GM23338 (cell line): ENCODE data around the gene FGF10. TPM values are rescaled to one million over a fixed set of nuclear protein-coding genes. Genes with fewer than 3 reads are reported as not detected.

ENCODE experiments used
- ATAC-seq: fragments of 200-7000 bp; cut with Tn5 transposase; 3 replicates; pipeline ENCODE4 v1.9.1; 2020
- DNase-seq: peaks from one replicate; pipeline ENCODE4 v3.0.0-alpha.2; 2015; ENCODE audit warnings: low spot score
- H2AFZ ChIP-seq: fragments of 200-600 bp; sonication (generic); 2 replicates; pipeline ENCODE4 v1.8.0; 2016; ENCODE audit warnings: antibody characterized with exemption, mild to moderate bottlenecking, moderate library complexity
- H3F3A ChIP-seq: fragments of 200-600 bp; sonication (generic); replicated peaks from 2 replicates; pipeline ENCODE4 v1.8.0; 2017; ENCODE audit warnings: antibody characterized with exemption, mixed run types, low read depth
- H3K27ac ChIP-seq: fragments of 200-600 bp; sonication (generic); 2 replicates; pipeline ENCODE4 v1.6.1; 2016; ENCODE audit warnings: low read depth
- H3K27me3 ChIP-seq: fragments of 200-600 bp; sonication (generic); 2 replicates; pipeline ENCODE4 v1.8.0; 2016; ENCODE audit warnings: mild to moderate bottlenecking, mixed run types, moderate library complexity; ENCODE audit not compliant: insufficient read depth
- H3K36me3 ChIP-seq: fragments of 200-600 bp; sonication (generic); 2 replicates; pipeline ENCODE4 v1.8.0; 2016; ENCODE audit warnings: mild to moderate bottlenecking; ENCODE audit not compliant: insufficient read depth
- H3K4me1 ChIP-seq: fragments of 200-600 bp; sonication (generic); 2 replicates; pipeline ENCODE4 v1.8.0; 2016; ENCODE audit warnings: mild to moderate bottlenecking, moderate library complexity; ENCODE audit not compliant: insufficient read depth
- H3K4me2 ChIP-seq: fragments of 200-600 bp; sonication (generic); 2 replicates; pipeline ENCODE4 v1.7.1; 2017; ENCODE audit warnings: mixed run types
- H3K4me3 ChIP-seq: fragments of 200-600 bp; sonication (generic); 2 replicates; pipeline ENCODE4 v1.6.1; 2016; ENCODE audit warnings: mixed run types
- H3K79me2 ChIP-seq: fragments of 200-600 bp; sonication (generic); replicated peaks from 2 replicates; pipeline ENCODE4 v1.8.0; 2017; ENCODE audit warnings: mild to moderate bottlenecking; ENCODE audit not compliant: insufficient read depth
- H3K9me2 ChIP-seq: fragments of 200-600 bp; sonication (generic); 2 replicates; pipeline ENCODE4 v1.8.0; 2017; ENCODE audit not compliant: insufficient read depth
- H4K20me1 ChIP-seq: fragments of 200-600 bp; sonication (generic); replicated peaks from 2 replicates; pipeline ENCODE4 v1.8.0; 2017; ENCODE audit warnings: mild to moderate bottlenecking; ENCODE audit not compliant: insufficient read depth
- H3K27ac Mint-ChIP-seq: 2 replicates; pipeline ENCODE4 v1.8.0; 2020; ENCODE audit warnings: inconsistent platforms, mild to moderate bottlenecking, moderate library complexity, mixed read lengths
- H3K27me3 Mint-ChIP-seq: 3 replicates; pipeline ENCODE4 v1.8.0; 2022; ENCODE audit warnings: low read depth, mild to moderate bottlenecking, moderate library complexity, mixed read lengths, inconsistent platforms; ENCODE audit not compliant: insufficient read depth, poor library complexity
- H3K36me3 Mint-ChIP-seq: 3 replicates; pipeline ENCODE4 v1.8.0; 2021; ENCODE audit warnings: low read depth, mild to moderate bottlenecking, inconsistent platforms, moderate library complexity, mixed read lengths
- H3K4me1 Mint-ChIP-seq: 3 replicates; pipeline ENCODE4 v1.8.0; 2020; ENCODE audit warnings: mild to moderate bottlenecking, inconsistent platforms, mixed read lengths
- H3K4me3 Mint-ChIP-seq: 3 replicates; pipeline ENCODE4 v1.8.0; 2021; ENCODE audit warnings: moderate library complexity, mild to moderate bottlenecking, inconsistent platforms, mixed read lengths
- H3K9me3 Mint-ChIP-seq: 3 replicates; pipeline ENCODE4 v1.8.0; 2020; ENCODE audit warnings: moderate library complexity, mild to moderate bottlenecking, inconsistent platforms, mixed read lengths
- CREB1 ChIP-seq: fragments of 250-450 bp; sonication (Bioruptor Pico); IDR thresholded peaks from 2 replicates; pipeline ENCODE4 v1.5.0; 2020; ENCODE audit warnings: low read depth, mild to moderate bottlenecking, moderate library complexity
- CTCF ChIP-seq, 2 experiments: fragments of 200-600 bp in 1 of 2; sonication (generic) in 1 of 2; conservative IDR thresholded peaks; 2 replicates each; pipeline versions ENCODE4 v1.5.1 to v1.6.1; 2016 to 2017; ENCODE audit warnings: antibody characterized with exemption in 2 of 2, low read depth in 2 of 2, mild to moderate bottlenecking in 2 of 2, moderate library complexity in 1 of 2
- EZH2 ChIP-seq: fragments of 200-600 bp; sonication (generic); IDR thresholded peaks from one replicate; pipeline ENCODE4 v1.8.0; 2017; ENCODE audit warnings: antibody characterized with exemption, mild to moderate bottlenecking, low read depth; ENCODE audit not compliant: unreplicated experiment
- EZH2phosphoT487 ChIP-seq: fragments of 200-600 bp; sonication (generic); IDR thresholded peaks from one replicate; pipeline ENCODE4 v1.8.1; 2018; ENCODE audit warnings: antibody characterized with exemption; ENCODE audit not compliant: unreplicated experiment
- JUNB ChIP-seq: IDR thresholded peaks from one replicate; pipeline ENCODE4 v1.6.1; 2016; ENCODE audit warnings: antibody characterized with exemption; ENCODE audit not compliant: unreplicated experiment
- NANOG ChIP-seq: IDR thresholded peaks from 2 replicates; pipeline ENCODE4 v1.6.1; 2016; ENCODE audit warnings: antibody characterized with exemption, borderline replicate concordance
- POLR2AphosphoS5 ChIP-seq: IDR thresholded peaks from 2 replicates; pipeline ENCODE4 v1.6.1; 2016; ENCODE audit warnings: antibody characterized with exemption, low read depth
- STAT1 ChIP-seq: IDR thresholded peaks from one replicate; pipeline ENCODE4 v1.6.1; 2016; ENCODE audit warnings: antibody characterized with exemption; ENCODE audit not compliant: unreplicated experiment
- ZNF114 ChIP-seq: fragments of 250-450 bp; sonication (Bioruptor Pico); IDR thresholded peaks from 2 replicates; pipeline ENCODE4 v1.5.0; 2020; ENCODE audit warnings: mild to moderate bottlenecking, moderate library complexity
- ZNF331 ChIP-seq: fragments of 250-450 bp; sonication (Bioruptor Pico); IDR thresholded peaks from 2 replicates; pipeline ENCODE4 v1.5.0; 2020; ENCODE audit warnings: low read depth, mild to moderate bottlenecking, moderate library complexity
- polyA plus RNA-seq: library from polyadenylated mRNA; unstranded; fragments of >200 nt; fragmentation: Nextera tagmentation; extraction: Ambion mirVana; gene quantifications from 2 replicates; pipeline ENCODE4 v1.2.1, GENCODE V29; 2016
- total RNA-seq: library from RNA; depleted of rRNA; stranded (reverse); fragments of >200 nt; shearing (Covaris generic); gene quantifications from 2 replicates; pipeline ENCODE4 v1.2.3, GENCODE V29; 2014
- TF ChIP-seq, protein P1 (sequence below): IDR thresholded peaks from 2 replicates; pipeline ENCODE4 v1.6.1; 2016; ENCODE audit warnings: antibody characterized with exemption
- TF ChIP-seq, protein P2 (sequence below): fragments of 250-450 bp; sonication (Bioruptor Pico); IDR thresholded peaks from 2 replicates; pipeline ENCODE4 v1.5.0; 2020; ENCODE audit warnings: mild to moderate bottlenecking, moderate library complexity
- TF ChIP-seq, protein P3 (sequence below): IDR thresholded peaks from one replicate; pipeline ENCODE4 v1.6.1; 2018; ENCODE audit warnings: antibody characterized with exemption; ENCODE audit not compliant: unreplicated experiment

Gene FGF10
- total and polyA plus RNA-seq, 2 experiments from 2014 or later: 0.24 to 0.50 TPM

DNA sequence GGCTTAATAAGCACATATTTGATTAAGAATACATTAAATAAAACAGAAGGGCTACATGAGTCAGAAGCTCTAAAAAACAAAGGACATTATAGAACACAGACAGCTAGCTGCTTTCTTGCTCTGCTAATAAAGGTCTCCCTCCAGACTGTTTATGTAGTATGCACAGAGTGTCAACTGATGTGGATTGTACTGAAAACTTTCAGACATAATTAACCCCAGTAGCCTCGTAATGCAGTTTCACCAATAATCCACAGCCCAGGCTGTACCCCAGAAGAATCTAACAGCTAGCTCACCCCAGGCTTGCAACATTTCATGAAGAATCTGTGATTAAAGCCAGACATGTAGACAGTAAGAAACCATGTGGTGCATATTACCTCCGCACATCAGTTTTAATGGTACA, 30.8 kb downstream of the FGF10 start:
- H3K4me1 ChIP-seq: no peaks in the 10 kb centered on the region
- TF ChIP-seq EZH2phosphoT487: no peak
- TF ChIP-seq POLR2AphosphoS5: no peak
- no peak for TF ChIP-seq ZNF331 (CRISPR knock-in tag)
- TF ChIP-seq ZNF114: no peak
- TF ChIP-seq JUNB: no peak
- no peak for TF ChIP-seq CTCF (conservative IDR thresholded peaks at IDR 0.05; ENCODE audit: low read depth in 2 of 2)
- no peak for TF ChIP-seq CREB1 (CRISPR knock-in tag)
- no peak for TF ChIP-seq NANOG
- TF ChIP-seq, protein P1, sequence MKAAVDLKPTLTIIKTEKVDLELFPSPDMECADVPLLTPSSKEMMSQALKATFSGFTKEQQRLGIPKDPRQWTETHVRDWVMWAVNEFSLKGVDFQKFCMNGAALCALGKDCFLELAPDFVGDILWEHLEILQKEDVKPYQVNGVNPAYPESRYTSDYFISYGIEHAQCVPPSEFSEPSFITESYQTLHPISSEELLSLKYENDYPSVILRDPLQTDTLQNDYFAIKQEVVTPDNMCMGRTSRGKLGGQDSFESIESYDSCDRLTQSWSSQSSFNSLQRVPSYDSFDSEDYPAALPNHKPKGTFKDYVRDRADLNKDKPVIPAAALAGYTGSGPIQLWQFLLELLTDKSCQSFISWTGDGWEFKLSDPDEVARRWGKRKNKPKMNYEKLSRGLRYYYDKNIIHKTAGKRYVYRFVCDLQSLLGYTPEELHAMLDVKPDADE: no peak
- TF ChIP-seq STAT1: no peak
- TF ChIP-seq, protein P2, sequence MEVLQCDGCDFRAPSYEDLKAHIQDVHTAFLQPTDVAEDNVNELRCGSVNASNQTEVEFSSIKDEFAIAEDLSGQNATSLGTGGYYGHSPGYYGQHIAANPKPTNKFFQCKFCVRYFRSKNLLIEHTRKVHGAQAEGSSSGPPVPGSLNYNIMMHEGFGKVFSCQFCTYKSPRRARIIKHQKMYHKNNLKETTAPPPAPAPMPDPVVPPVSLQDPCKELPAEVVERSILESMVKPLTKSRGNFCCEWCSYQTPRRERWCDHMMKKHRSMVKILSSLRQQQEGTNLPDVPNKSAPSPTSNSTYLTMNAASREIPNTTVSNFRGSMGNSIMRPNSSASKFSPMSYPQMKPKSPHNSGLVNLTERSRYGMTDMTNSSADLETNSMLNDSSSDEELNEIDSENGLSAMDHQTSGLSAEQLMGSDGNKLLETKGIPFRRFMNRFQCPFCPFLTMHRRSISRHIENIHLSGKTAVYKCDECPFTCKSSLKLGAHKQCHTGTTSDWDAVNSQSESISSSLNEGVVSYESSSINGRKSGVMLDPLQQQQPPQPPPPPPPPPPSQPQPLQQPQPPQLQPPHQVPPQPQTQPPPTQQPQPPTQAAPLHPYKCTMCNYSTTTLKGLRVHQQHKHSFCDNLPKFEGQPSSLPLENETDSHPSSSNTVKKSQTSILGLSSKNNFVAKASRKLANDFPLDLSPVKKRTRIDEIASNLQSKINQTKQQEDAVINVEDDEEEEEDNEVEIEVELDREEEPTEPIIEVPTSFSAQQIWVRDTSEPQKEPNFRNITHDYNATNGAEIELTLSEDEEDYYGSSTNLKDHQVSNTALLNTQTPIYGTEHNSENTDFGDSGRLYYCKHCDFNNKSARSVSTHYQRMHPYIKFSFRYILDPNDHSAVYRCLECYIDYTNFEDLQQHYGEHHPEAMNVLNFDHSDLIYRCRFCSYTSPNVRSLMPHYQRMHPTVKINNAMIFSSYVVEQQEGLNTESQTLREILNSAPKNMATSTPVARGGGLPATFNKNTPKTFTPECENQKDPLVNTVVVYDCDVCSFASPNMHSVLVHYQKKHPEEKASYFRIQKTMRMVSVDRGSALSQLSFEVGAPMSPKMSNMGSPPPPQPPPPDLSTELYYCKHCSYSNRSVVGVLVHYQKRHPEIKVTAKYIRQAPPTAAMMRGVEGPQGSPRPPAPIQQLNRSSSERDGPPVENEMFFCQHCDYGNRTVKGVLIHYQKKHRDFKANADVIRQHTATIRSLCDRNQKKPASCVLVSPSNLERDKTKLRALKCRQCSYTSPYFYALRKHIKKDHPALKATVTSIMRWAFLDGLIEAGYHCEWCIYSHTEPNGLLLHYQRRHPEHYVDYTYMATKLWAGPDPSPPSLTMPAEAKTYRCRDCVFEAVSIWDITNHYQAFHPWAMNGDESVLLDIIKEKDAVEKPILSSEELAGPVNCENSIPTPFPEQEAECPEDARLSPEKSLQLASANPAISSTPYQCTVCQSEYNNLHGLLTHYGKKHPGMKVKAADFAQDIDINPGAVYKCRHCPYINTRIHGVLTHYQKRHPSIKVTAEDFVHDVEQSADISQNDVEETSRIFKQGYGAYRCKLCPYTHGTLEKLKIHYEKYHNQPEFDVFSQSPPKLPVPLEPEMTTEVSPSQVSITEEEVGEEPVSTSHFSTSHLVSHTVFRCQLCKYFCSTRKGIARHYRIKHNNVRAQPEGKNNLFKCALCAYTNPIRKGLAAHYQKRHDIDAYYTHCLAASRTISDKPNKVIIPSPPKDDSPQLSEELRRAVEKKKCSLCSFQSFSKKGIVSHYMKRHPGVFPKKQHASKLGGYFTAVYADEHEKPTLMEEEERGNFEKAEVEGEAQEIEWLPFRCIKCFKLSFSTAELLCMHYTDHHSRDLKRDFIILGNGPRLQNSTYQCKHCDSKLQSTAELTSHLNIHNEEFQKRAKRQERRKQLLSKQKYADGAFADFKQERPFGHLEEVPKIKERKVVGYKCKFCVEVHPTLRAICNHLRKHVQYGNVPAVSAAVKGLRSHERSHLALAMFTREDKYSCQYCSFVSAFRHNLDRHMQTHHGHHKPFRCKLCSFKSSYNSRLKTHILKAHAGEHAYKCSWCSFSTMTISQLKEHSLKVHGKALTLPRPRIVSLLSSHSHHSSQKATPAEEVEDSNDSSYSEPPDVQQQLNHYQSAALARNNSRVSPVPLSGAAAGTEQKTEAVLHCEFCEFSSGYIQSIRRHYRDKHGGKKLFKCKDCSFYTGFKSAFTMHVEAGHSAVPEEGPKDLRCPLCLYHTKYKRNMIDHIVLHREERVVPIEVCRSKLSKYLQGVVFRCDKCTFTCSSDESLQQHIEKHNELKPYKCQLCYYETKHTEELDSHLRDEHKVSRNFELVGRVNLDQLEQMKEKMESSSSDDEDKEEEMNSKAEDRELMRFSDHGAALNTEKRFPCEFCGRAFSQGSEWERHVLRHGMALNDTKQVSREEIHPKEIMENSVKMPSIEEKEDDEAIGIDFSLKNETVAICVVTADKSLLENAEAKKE: no peak
- TF ChIP-seq, protein P3, sequence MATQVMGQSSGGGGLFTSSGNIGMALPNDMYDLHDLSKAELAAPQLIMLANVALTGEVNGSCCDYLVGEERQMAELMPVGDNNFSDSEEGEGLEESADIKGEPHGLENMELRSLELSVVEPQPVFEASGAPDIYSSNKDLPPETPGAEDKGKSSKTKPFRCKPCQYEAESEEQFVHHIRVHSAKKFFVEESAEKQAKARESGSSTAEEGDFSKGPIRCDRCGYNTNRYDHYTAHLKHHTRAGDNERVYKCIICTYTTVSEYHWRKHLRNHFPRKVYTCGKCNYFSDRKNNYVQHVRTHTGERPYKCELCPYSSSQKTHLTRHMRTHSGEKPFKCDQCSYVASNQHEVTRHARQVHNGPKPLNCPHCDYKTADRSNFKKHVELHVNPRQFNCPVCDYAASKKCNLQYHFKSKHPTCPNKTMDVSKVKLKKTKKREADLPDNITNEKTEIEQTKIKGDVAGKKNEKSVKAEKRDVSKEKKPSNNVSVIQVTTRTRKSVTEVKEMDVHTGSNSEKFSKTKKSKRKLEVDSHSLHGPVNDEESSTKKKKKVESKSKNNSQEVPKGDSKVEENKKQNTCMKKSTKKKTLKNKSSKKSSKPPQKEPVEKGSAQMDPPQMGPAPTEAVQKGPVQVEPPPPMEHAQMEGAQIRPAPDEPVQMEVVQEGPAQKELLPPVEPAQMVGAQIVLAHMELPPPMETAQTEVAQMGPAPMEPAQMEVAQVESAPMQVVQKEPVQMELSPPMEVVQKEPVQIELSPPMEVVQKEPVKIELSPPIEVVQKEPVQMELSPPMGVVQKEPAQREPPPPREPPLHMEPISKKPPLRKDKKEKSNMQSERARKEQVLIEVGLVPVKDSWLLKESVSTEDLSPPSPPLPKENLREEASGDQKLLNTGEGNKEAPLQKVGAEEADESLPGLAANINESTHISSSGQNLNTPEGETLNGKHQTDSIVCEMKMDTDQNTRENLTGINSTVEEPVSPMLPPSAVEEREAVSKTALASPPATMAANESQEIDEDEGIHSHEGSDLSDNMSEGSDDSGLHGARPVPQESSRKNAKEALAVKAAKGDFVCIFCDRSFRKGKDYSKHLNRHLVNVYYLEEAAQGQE: no peak
- TF ChIP-seq EZH2: no peak
- no peak overlapping the region for H2AFZ ChIP-seq
- Mint-ChIP-seq H3K9me3 (no peaks in the 10 kb centered on the region), H3K27me3 (no peaks in the 10 kb centered on the region), H3K4me1 (no peaks in the 10 kb centered on the region), H3K36me3 (no peaks in the 10 kb centered on the region), H3K27ac (no peak overlapping the region), H3K4me3 (no peak overlapping the region)
- DNase-seq (no peak), ATAC-seq (no peak)
- H3K27me3 ChIP-seq: no peaks in the 10 kb centered on the region
- no peaks in the 10 kb centered on the region for H3K9me2 ChIP-seq
- no peak overlapping the region for H3K4me3 ChIP-seq
- H3K27ac ChIP-seq: no peak overlapping the region
- no peaks in the 10 kb centered on the region for H3K79me2 ChIP-seq
- H3F3A ChIP-seq: no peaks in the 10 kb centered on the region
- H3K4me2 ChIP-seq: no peak overlapping the region
- no peaks in the 10 kb centered on the region for H3K36me3 ChIP-seq
- H4K20me1 ChIP-seq: no peaks in the 10 kb centered on the region
